ENCODE measurements around the gene CADM1.

DNA sequence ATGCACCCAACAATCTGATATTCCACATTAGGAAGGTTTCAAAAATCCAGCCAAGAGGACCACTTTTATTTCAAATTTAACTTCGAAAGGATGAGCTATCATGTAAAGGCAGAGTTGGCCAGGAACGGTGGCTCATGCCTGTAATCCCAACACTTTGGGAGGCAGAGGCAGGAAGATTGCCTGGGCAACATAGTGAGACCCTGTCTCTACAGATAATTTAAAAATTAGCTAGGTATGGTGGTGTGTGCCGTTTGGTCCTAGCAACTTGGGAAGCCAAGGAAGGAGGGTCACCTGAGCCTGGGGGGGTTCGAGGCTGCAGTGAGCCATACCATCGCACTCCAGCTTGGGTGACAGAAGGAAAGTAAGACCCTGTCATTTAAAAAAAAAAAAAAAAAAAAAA lies 96.7 kb downstream of the CADM1 start:
- no peak for TF ChIP-seq EZH2phosphoT487 (IDR thresholded peaks at IDR 0.05; ENCODE audit: borderline replicate concordance, low read length)
- TF ChIP-seq, protein P1, sequence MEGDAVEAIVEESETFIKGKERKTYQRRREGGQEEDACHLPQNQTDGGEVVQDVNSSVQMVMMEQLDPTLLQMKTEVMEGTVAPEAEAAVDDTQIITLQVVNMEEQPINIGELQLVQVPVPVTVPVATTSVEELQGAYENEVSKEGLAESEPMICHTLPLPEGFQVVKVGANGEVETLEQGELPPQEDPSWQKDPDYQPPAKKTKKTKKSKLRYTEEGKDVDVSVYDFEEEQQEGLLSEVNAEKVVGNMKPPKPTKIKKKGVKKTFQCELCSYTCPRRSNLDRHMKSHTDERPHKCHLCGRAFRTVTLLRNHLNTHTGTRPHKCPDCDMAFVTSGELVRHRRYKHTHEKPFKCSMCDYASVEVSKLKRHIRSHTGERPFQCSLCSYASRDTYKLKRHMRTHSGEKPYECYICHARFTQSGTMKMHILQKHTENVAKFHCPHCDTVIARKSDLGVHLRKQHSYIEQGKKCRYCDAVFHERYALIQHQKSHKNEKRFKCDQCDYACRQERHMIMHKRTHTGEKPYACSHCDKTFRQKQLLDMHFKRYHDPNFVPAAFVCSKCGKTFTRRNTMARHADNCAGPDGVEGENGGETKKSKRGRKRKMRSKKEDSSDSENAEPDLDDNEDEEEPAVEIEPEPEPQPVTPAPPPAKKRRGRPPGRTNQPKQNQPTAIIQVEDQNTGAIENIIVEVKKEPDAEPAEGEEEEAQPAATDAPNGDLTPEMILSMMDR (IDR thresholded peaks at IDR 0.05; ENCODE audit: low read depth, low read length, poor library complexity, severe bottlenecking), result no peak
